IMR-90 (cell line): ENCODE data around the gene AMDHD2. TPM values are rescaled to one million over a fixed set of nuclear protein-coding genes. Genes with fewer than 3 reads are reported as not detected.

Experiments
- ATAC-seq: fragments of 200-7000 bp; cut with Tn5 transposase; 2 replicates; pipeline ENCODE4 v1.9.1; 2020; ENCODE audit warnings: low read depth, mild to moderate bottlenecking, moderate library complexity
- BruUV-seq: library from RNA; stranded (reverse); fragments of 400-500 nt; replicated peaks from 2 replicates; lab custom pipeline; 2021; lab: Mats Ljungman, UMichigan
- CTCF ChIA-PET: fragments of 300-600 bp; formaldehyde crosslinking; extraction: SDS; loops from one replicate; lab custom pipeline; 2021; ENCODE audit warnings: antibody characterized with exemption; lab: Yijun Ruan, JAX
- POLR2A ChIA-PET: fragments of 300-600 bp; sonication (Branson Sonifier 250); formaldehyde crosslinking; loops from one replicate; lab custom pipeline; 2022; ENCODE audit warnings: antibody characterized with exemption; ENCODE audit not compliant: unreplicated experiment; lab: Charles Lee
- DNase-seq: peaks from one replicate; pipeline ENCODE4 v3.0.0; 2013
- H2AFZ ChIP-seq: replicated peaks from 2 replicates; pipeline ENCODE3; 2013; ENCODE audit warnings: low read length, mild to moderate bottlenecking; ENCODE audit not compliant: poor library complexity
- H2AK5ac ChIP-seq: 2 replicates; pipeline ENCODE4 v1.6.1; 2013; ENCODE audit warnings: low read depth, low read length, inconsistent platforms
- H2AK9ac ChIP-seq: replicated peaks from 2 replicates; pipeline ENCODE3; 2013; ENCODE audit warnings: mild to moderate bottlenecking, low read depth, low read length, moderate library complexity; ENCODE audit not compliant: poor library complexity
- H2BK120ac ChIP-seq: 2 replicates; pipeline ENCODE4 v1.6.1; 2013; ENCODE audit warnings: low read depth, low read length, inconsistent platforms
- H2BK15ac ChIP-seq: 3 replicates; pipeline ENCODE4 v1.6.1; 2013; ENCODE audit warnings: low read depth, low read length, inconsistent platforms
- H2BK20ac ChIP-seq: 2 replicates; pipeline ENCODE4 v1.6.1; 2013; ENCODE audit warnings: low read depth, mild to moderate bottlenecking, inconsistent platforms, low read length, moderate library complexity
- H2BK5ac ChIP-seq: 2 replicates; pipeline ENCODE4 v1.6.1; 2013; ENCODE audit warnings: mild to moderate bottlenecking, low read depth, low read length, inconsistent platforms; ENCODE audit not compliant: poor library complexity, severe bottlenecking
- H3K14ac ChIP-seq: replicated peaks from 2 replicates; pipeline ENCODE4 v1.6.1; 2013; ENCODE audit warnings: low read depth, low read length, inconsistent platforms
- H3K18ac ChIP-seq: 2 replicates; pipeline ENCODE4 v1.6.1; 2013; ENCODE audit warnings: low read depth, low read length, control low read depth
- H3K23ac ChIP-seq: 2 replicates; pipeline ENCODE4 v1.6.1; 2013; ENCODE audit warnings: low read depth, low read length, inconsistent platforms
- H3K27ac ChIP-seq: 2 replicates; pipeline ENCODE4 v1.5.1; 2013; ENCODE audit warnings: mild to moderate bottlenecking, control low read depth, low read length; ENCODE audit not compliant: insufficient read depth
- H3K27me3 ChIP-seq: 2 replicates; pipeline ENCODE4 v1.6.1; 2013; ENCODE audit warnings: low read length; ENCODE audit not compliant: control insufficient read depth, insufficient read depth
- H3K36me3 ChIP-seq: 2 replicates; pipeline ENCODE4 v1.6.1; 2013; ENCODE audit warnings: low read length, mixed read lengths; ENCODE audit not compliant: control insufficient read depth, insufficient read depth
- H3K4ac ChIP-seq: 2 replicates; pipeline ENCODE4 v1.6.1; 2013; ENCODE audit warnings: low read depth, low read length, inconsistent platforms
- H3K4me1 ChIP-seq: 2 replicates; pipeline ENCODE4 v1.6.1; 2013; ENCODE audit warnings: low read length, mixed read lengths; ENCODE audit not compliant: control insufficient read depth, insufficient read depth
- H3K4me2 ChIP-seq: 2 replicates; pipeline ENCODE4 v1.6.1; 2013; ENCODE audit warnings: low read depth, mild to moderate bottlenecking, control low read depth, low read length, moderate library complexity
- H3K4me3 ChIP-seq: 2 replicates; pipeline ENCODE4 v1.5.1; 2013; ENCODE audit warnings: low read depth, mild to moderate bottlenecking, control low read depth, low read length, moderate library complexity; ENCODE audit not compliant: insufficient read depth
- H3K56ac ChIP-seq: 2 replicates; pipeline ENCODE4 v1.6.1; 2013; ENCODE audit warnings: low read length, inconsistent platforms; ENCODE audit not compliant: insufficient read depth; ENCODE audit errors: extremely low read depth
- H3K79me1 ChIP-seq, 2 experiments: 2 replicates each; pipeline ENCODE4 v1.6.1; 2013; ENCODE audit warnings: low read length in 2 of 2, inconsistent platforms in 1 of 2, low read depth in 1 of 2
- H3K9ac ChIP-seq: 2 replicates; pipeline ENCODE4 v1.6.1; 2013; ENCODE audit warnings: low read depth, low read length, control low read depth
- H3K9me1 ChIP-seq: 2 replicates; pipeline ENCODE4 v1.6.1; 2013; ENCODE audit warnings: low read length, inconsistent platforms; ENCODE audit not compliant: insufficient read depth
- H3K9me3 ChIP-seq: 2 replicates; pipeline ENCODE4 v1.6.1; 2013; ENCODE audit warnings: low read length; ENCODE audit not compliant: control insufficient read depth, insufficient read depth
- H4K20me1 ChIP-seq: 2 replicates; pipeline ENCODE4 v1.6.1; 2013; ENCODE audit warnings: low read length, inconsistent platforms; ENCODE audit not compliant: insufficient read depth
- H4K5ac ChIP-seq: 2 replicates; pipeline ENCODE4 v1.6.1; 2013; ENCODE audit warnings: mild to moderate bottlenecking, low read depth, low read length, control low read depth
- H4K8ac ChIP-seq, 2 experiments: 2 replicates each; pipeline ENCODE4 v1.6.1; 2013; ENCODE audit warnings: low read depth in 2 of 2, low read length in 2 of 2, control low read depth in 1 of 2, inconsistent platforms in 1 of 2
- H4K91ac ChIP-seq: 2 replicates; pipeline ENCODE4 v1.6.1; 2013; ENCODE audit warnings: low read depth, low read length, inconsistent platforms; ENCODE audit not compliant: insufficient read depth
- FOS ChIP-seq: fragments of 150-350 bp; IDR thresholded peaks from 2 replicates; pipeline ENCODE4 v1.6.1; 2016; ENCODE audit warnings: low read depth, low read length
- MAFK ChIP-seq: IDR thresholded peaks from 2 replicates; pipeline ENCODE4 v1.6.1; 2012; ENCODE audit warnings: low read depth, low read length, improper control_type of control experiment
- RAD21 ChIP-seq: IDR thresholded peaks from 2 replicates; pipeline ENCODE4 v1.6.1; 2012; ENCODE audit warnings: low read length, improper control_type of control experiment
- RCOR1 ChIP-seq: IDR thresholded peaks from 2 replicates; pipeline ENCODE4 v1.6.1; 2012; ENCODE audit warnings: mild to moderate bottlenecking, low read length, improper control_type of control experiment; ENCODE audit not compliant: insufficient replicate concordance
- RFX5 ChIP-seq: IDR thresholded peaks from 2 replicates; pipeline ENCODE4 v1.8.0; 2012; ENCODE audit warnings: low read depth, mild to moderate bottlenecking, low read length, moderate library complexity
- WGBS, 2 experiments: methylation state at CpG; one replicate each; pipeline versions ENCODE4 v1.1.5 to v1.1.7; 2013; ENCODE audit warnings: missing lambda C conversion rate in 2 of 2; ENCODE audit not compliant: insufficient read length in 1 of 2; ENCODE audit errors: extremely low coverage in 2 of 2; 5-methylcytosine and 5-hydroxymethylcytosine counted together
- dilution Hi-C: fragments of 300-500 bp; cut with HindIII; formaldehyde crosslinking; loops from one replicate; pipeline ENCODE4 v1.14.3; 2018; ENCODE audit warnings: low sequenced_read_pairs; ENCODE audit not compliant: unreplicated experiment
- in situ Hi-C: fragments of 300-500 bp; cut with MboI; formaldehyde crosslinking; loops from 3 replicates; pipeline ENCODE4 v1.14.3; 2019; ENCODE audit warnings: low sequenced_read_pairs, inconsistent platforms, mixed read lengths
- intact Hi-C: fragments of 100-400 bp; cut with micrococcal nuclease; formaldehyde crosslinking; loops from 2 replicates; pipeline ENCODE4 v1.10.0; 2022
- polyA plus RNA-seq, 3 experiments: library from polyadenylated mRNA; depleted of rRNA; stranded (reverse); fragments of >200 nt; gene quantifications; 2 replicates each; pipeline ENCODE4 v1.2.3, GENCODE V29; 2012; ENCODE audit warnings: low replicate concordance in 1 of 3
- total RNA-seq: library from RNA; depleted of rRNA; stranded (reverse); fragments of >200 nt; gene quantifications from 2 replicates; pipeline ENCODE4 v1.2.3, GENCODE V29; 2012

Gene AMDHD2
- total and polyA plus RNA-seq, 2 of the 4 experiments (the other 2 are of a cell fraction), result 10.6 to 30.3 TPM

GRCh38 chr16:2499454-2499853 lies 20.7 kb upstream of the AMDHD2 start:
- Histone ChIP-seq H2AK9ac (no peak overlapping the region), H3K9me3 (no peaks in the 10 kb centered on the region), H3K9me1 (no peaks in the 10 kb centered on the region), H3K56ac (no peak overlapping the region), H2BK15ac (no peak overlapping the region), H3K4me1 (peaks cover 9% of the 10 kb centered on the region), H3K4ac (no peak overlapping the region), H3K27me3 (no peaks in the 10 kb centered on the region), H3K9ac (no peak overlapping the region), H4K5ac (no peak overlapping the region), H4K20me1 (peaks cover 17% of the 10 kb centered on the region), H4K91ac (no peak overlapping the region), H3K79me1 (peaks cover 3 to 21% of the 10 kb centered on the region in 2 experiments; a peak in 2 of 4 replicates), H2AFZ (no peak overlapping the region), H2AK5ac (no peak overlapping the region), H3K14ac (no peak overlapping the region), H3K18ac (no peak overlapping the region), H4K8ac (no peak overlapping the region), H3K36me3 (peaks cover 19% of the 10 kb centered on the region; the same call in 1 of the 2 replicates), H2BK20ac (no peak overlapping the region), H3K23ac (no peak overlapping the region), H3K4me3 (no peak overlapping the region), H2BK5ac (no peak overlapping the region), H3K4me2 (no peak overlapping the region), H2BK120ac (no peak overlapping the region), H3K27ac (no peak overlapping the region)
- CTCF ChIA-PET, result no interaction called here
- no CpG with 5 or more reads among the region's 6 CpGs for WGBS, 2 experiments
- DNase-seq (no peak), ATAC-seq (no peak)
- no TSS peak for BruUV-seq
- dilution Hi-C loops (no loop called here), intact Hi-C loops (no loop called here), in situ Hi-C loops (loop anchor here (5.0 kb wide), 1 partner anchor 157 kb away; the partner anchor contains the start of gene ABCA3)
- TF ChIP-seq RFX5 (no peak), RCOR1 (no peak), RAD21 (no peak), MAFK (no peak), FOS (no peak)
- POLR2A ChIA-PET, result no interaction called here
